Heart right ventricle (tissue), 16 donors: ENCODE results near the gene RMDN2. TPM values are rescaled to one million over a fixed set of nuclear protein-coding genes. Genes with fewer than 3 reads are reported as not detected.
"Not testable (repeated sequence)": the region's sequence is repeated elsewhere in the genome, so short reads cannot be mapped to it uniquely, and the experiment has no call there.

Experiments used
- ATAC-seq, 8 donors: fragments of 200-7000 bp; cut with Tn5 transposase; one replicate each; pipeline ENCODE4 v1.9.1; 2020; ENCODE audit warnings: mild to moderate bottlenecking in 8 of 8, moderate library complexity in 8 of 8, moderate number of reproducible peaks in 1 of 8
- DNase-seq, 2 donors: peaks; one replicate each; pipeline ENCODE4 v3.0.0-alpha.2; 2020
- H3K27ac ChIP-seq, 10 donors: fragments of 200-600 bp; sonication (generic) in 2 of 10; one replicate each; pipeline versions ENCODE4 v1.5.0 to v1.8.0; 2020 to 2022; ENCODE audit warnings: mild to moderate bottlenecking in 3 of 10
- H3K27me3 ChIP-seq, 7 donors: fragments of 200-600 bp; one replicate each; pipeline ENCODE4 v1.8.0; 2021 to 2022; ENCODE audit warnings: mild to moderate bottlenecking in 2 of 7
- H3K36me3 ChIP-seq, 9 donors: fragments of 200-600 bp; sonication (generic) in 1 of 9; one replicate each; pipeline versions ENCODE4 v1.5.0 to v1.8.0; 2020 to 2022; ENCODE audit warnings: mild to moderate bottlenecking in 2 of 9
- H3K4me1 ChIP-seq, 9 donors: fragments of 200-600 bp; sonication (generic) in 1 of 9; one replicate each; pipeline versions ENCODE4 v1.5.0 to v1.8.0; 2020 to 2022; ENCODE audit warnings: mild to moderate bottlenecking in 4 of 9
- H3K4me3 ChIP-seq, 10 donors: fragments of 200-600 bp; sonication (generic) in 2 of 10; one replicate each; pipeline versions ENCODE4 v1.5.0 to v1.8.0; 2020 to 2022; ENCODE audit warnings: mild to moderate bottlenecking in 7 of 10, moderate library complexity in 2 of 10
- H3K9me3 ChIP-seq, 11 donors: fragments of 200-600 bp in 10 of 11; sonication (generic) in 2 of 11; one replicate each; pipeline versions ENCODE4 v1.5.0 to v1.8.0; 2013 to 2022; ENCODE audit warnings: mild to moderate bottlenecking in 2 of 11, control low read depth in 1 of 11, moderate library complexity in 1 of 11
- WGBS, 2 donors: extraction: QIAGEN DNeasy Blood & Tissue Kit; methylation state at CpG; one replicate each; pipeline ENCODE4 v1.1.7; 2013; ENCODE audit warnings: inconsistent platforms in 1 of 2; 5-methylcytosine and 5-hydroxymethylcytosine counted together
- intact Hi-C, 10 donors: fragments of 100-400 bp; cut with DNase I; formaldehyde crosslinking; loops; one replicate each; pipeline versions ENCODE4 v1.11.1 to v1.14.2; 2022
- polyA plus RNA-seq, 2 donors: library from polyadenylated mRNA; stranded (reverse); fragments of 200-250 nt; gene quantifications; one replicate each; pipeline ENCODE4 v1.2.3, GENCODE V29; 2013
- total RNA-seq, 10 donors: library from RNA; stranded (reverse); fragmentation: NEBNext Ultra II Directional in 3 of 10; extraction: Animal tissue kit (Norgen Biotek cat#: 25700) in 3 of 10; gene quantifications; one replicate each; pipeline versions ENCODE4 v1.2.1 to v1.2.4, GENCODE V29; 2021 to 2023
- TF ChIP-seq, protein P1 (sequence below), 9 donors: fragments of 200-600 bp; sonication (generic) in 2 of 9; IDR thresholded peaks; one replicate each; pipeline versions ENCODE4 v1.5.0 to v1.8.0; 2021 to 2022; ENCODE audit warnings: antibody characterized with exemption in 9 of 9, mild to moderate bottlenecking in 5 of 9, moderate library complexity in 1 of 9
- donor health status: Arrhythmogenic right ventricular cardiomyopathy.
- donor health status: ischemic (EF 13 %, LVEDD 7.1; RV severe dilation, severe dysfunction).
- donor health status: healthy with polysubstance abuse.
- donor health status: DM: no; HTN: yes; CAD: no.
- donor health status: DM: no; HTN: no; CAD: no.
- donor health status: ischemic (EF 25% LVEDD 6.9; RV normal size, moderate dysfunction).
- donor health status: ischemic (EF 25% LVEDD 5.7; RV mildly dilated, moderate dysfunction).
- donor health status: healthy.
- donor health status: DM: yes; HTN: yes; CAD: no.
- donor health status: Ischemic cardiomyopathy.
- donor health status: ischemic (EF 35%, LVEDD 5.7; RV mildly dilated, moderate dysfunction).
- donor health status: nonischemic (EF 11% LVEDD 7.7; RV severe dilation, severe dysfunction).
- donor health status: DM: yes; HTN: yes; CAD: no.
- donor health status: PGD.
- donor health status: ischemic (EF 29% LVEDD 5.4; RV normal size, mild dysfunction).
- donor health status: nonischemic (EF 23%, LVEDD 6.1; RV moderate dilation, normal function).

The RMDN2 gene
- total and polyA plus RNA-seq, 12 donors: 2.5 to 8.5 (median 4.9) TPM

DNA sequence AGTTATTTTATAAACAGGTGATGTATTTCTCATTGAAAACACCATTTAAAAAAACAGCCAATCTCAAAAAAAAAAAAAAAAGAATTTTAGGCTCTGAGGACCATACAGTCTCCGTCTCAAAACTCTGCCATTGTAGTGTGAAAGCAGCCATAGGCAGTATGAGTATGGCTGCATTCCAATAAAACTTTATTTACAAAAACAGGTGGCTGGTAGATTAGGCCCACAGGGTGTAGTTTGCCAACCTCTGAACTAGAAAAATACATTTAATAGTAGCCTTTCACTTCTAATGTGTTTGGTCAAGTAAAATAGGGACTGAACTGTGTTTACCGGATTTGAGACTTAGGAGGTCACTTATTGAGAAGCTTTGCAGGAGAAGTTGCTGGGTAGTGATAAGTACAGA, 19.2 kb downstream of the RMDN2 start:
- Histone ChIP-seq H3K4me1 (no peaks in the 10 kb centered on the region), H3K27ac (no peak overlapping the region), H3K9me3 (peaks cover 0 to 11% (median 0%) of the 10 kb centered on the region in 11 donors), H3K36me3 (no peaks in the 10 kb centered on the region), H3K4me3 (no peak overlapping the region), H3K27me3 (no peaks in the 10 kb centered on the region)
- ATAC-seq: no peak
- WGBS, 2 donors: 95 to 98% methylated on average over 2 of the region's 2 CpGs
- TF ChIP-seq, protein P1, sequence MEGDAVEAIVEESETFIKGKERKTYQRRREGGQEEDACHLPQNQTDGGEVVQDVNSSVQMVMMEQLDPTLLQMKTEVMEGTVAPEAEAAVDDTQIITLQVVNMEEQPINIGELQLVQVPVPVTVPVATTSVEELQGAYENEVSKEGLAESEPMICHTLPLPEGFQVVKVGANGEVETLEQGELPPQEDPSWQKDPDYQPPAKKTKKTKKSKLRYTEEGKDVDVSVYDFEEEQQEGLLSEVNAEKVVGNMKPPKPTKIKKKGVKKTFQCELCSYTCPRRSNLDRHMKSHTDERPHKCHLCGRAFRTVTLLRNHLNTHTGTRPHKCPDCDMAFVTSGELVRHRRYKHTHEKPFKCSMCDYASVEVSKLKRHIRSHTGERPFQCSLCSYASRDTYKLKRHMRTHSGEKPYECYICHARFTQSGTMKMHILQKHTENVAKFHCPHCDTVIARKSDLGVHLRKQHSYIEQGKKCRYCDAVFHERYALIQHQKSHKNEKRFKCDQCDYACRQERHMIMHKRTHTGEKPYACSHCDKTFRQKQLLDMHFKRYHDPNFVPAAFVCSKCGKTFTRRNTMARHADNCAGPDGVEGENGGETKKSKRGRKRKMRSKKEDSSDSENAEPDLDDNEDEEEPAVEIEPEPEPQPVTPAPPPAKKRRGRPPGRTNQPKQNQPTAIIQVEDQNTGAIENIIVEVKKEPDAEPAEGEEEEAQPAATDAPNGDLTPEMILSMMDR (IDR thresholded peaks at IDR 0.05): no peak
- intact Hi-C loops: no loop called here
- DNase-seq: no peak

DNA sequence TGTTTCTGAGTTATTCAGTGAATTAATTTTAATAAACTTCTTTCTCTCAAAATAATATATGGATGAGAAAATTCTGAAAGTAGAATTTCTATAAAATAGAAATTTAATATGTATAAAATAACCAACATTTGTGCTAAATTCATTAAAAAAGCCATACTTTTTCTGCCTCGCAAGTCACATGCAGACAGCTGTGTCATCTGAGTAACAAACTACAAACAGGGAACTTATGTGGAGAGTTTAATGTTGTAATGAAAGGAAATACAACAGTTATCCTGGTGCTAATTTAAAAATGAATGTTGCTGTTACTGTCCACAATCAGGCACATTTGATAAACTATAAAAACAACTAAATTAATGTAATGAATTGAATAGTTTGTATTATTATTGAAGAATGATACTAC, 22.2 kb downstream of the RMDN2 start:
- ATAC-seq: no peak
- TF ChIP-seq, protein P1 (IDR thresholded peaks at IDR 0.05): no peak
- H3K4me3 ChIP-seq: no peak overlapping the region
- H3K36me3 ChIP-seq: peaks cover 0 to 16% (median 0%) of the 10 kb centered on the region in 9 donors
- 93 to 100% methylated on average over 1 of the region's 1 CpG for WGBS, 2 donors
- intact Hi-C loops: no loop called here
- H3K4me1 ChIP-seq: no peaks in the 10 kb centered on the region
- H3K27me3 ChIP-seq: no peaks in the 10 kb centered on the region
- no peak overlapping the region for H3K27ac ChIP-seq
- no peak for DNase-seq
- H3K9me3 ChIP-seq: no peaks in the 10 kb centered on the region

DNA sequence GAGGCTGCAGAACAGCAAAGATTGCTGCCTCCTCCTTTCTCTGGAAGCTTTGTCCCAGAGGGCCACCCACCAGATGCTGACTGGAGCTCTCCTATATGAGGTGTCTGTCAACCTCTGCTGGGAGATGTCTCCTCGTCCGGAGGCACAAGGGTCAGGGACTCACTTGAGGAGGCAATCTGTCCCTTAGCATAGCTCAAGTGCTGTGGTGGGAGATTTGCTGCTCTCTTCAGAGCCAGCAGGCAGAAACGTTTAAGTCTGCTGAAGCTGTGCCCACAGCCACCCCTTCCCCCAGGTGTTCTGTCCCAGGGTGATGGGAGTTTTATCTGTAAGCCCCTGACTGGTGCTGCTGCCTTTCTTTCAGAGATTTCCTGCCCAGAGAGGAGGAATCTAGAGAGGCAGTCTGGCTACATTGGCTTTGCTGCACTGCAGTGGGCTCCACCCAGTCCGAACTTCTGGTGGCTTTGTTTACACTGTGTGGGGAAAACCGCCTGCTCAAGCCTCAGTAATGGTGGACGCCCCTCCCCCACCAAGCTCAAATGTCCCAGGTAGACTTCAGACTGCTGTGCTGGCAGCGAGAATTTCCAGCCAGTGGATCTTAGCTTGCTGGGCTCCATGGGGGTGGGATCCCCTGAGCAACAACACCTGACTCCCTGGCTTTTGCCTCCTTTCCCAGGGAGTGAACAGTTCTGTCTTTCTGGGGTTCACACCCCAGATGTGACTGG, 37.1 kb downstream of the RMDN2 start:
- H3K27me3 ChIP-seq, ATAC-seq, H3K27ac ChIP-seq, DNase-seq, H3K4me3 ChIP-seq, H3K4me1 ChIP-seq, H3K36me3 ChIP-seq, intact Hi-C loops: not testable (repeated sequence)
- H3K9me3 ChIP-seq: peaks cover 0 to 46% (median 4%) of the 10 kb centered on the region in 11 donors
- WGBS, 2 donors: 69 to 86% methylated on average over 7 of the region's 7 CpGs

DNA sequence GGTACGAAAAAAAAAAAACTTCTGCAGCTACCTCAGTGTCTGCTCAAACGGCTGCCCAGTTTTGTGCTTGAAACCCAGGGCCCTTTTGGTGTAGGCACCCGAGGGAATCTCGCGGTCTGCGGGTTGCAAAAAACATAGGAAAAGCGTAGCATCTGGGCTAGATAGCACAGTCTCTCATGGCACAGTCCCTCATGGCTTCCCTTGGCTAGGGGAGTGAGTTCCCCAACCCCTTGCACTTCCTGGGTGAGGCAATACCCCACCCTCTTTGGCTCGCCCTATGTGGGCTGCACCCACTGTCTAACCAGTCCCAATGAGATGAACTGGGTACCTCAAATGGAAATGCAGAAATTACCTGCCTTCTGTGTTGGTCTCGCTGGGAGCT, 37.6 kb downstream of the RMDN2 start:
- WGBS, 2 donors: 87% methylated on average over 9 of the region's 9 CpGs
- H3K27me3 ChIP-seq, ATAC-seq, H3K27ac ChIP-seq, DNase-seq, H3K4me1 ChIP-seq, H3K36me3 ChIP-seq, intact Hi-C loops, H3K4me3 ChIP-seq: not testable (repeated sequence)
- H3K9me3 ChIP-seq: peaks cover 0 to 43% (median 4%) of the 10 kb centered on the region in 11 donors

DNA sequence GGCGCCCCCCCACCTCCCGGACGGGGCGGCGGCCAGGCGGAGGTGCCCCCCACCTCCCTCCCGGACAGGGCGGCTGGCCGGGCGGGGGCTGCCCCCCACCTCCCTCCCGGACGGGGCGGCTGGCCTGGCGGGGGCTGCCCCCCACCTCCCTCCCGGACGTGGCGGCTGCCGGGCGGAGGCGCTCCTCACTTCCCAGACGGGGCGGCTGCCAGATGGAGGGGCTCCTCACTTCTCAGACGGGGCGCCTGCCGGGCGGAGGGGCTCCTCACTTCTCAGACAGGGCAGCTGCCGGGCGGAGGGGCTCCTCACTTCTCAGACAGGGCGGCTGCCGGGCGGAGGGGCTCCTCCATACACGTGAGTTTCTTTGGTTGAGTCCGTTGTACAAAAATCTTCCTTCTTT, 38.8 kb downstream of the RMDN2 start:
- H3K4me1 ChIP-seq, H3K27me3 ChIP-seq, H3K4me3 ChIP-seq, ATAC-seq, DNase-seq, H3K36me3 ChIP-seq, intact Hi-C loops, H3K27ac ChIP-seq: not testable (repeated sequence)
- 94 to 98% methylated on average over 28 to 33 of the region's 33 CpGs for WGBS, 2 donors
- H3K9me3 ChIP-seq: peaks cover 0 to 36% (median 4%) of the 10 kb centered on the region in 11 donors

DNA sequence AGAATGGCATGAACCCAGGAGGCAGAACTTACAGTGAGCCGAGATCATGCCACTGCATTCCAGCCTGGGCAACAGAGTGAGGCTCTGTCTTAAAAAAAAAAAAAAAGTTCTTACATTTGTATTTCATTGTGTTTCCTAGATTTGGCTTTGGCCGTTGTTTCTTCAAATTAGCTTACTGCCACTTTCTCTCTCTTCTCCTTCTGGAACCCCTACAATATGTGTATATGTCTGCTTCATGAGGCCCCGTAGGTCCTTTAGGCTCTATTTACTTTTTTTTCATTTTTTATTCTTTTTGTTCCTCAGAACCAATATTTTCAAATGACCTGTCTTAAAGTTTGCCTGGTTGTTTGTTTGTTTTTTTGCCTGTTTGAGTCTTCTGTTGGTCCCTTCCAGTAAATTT, 41.2 kb downstream of the RMDN2 start:
- DNase-seq (no peak), ATAC-seq (no peak)
- H3K36me3 ChIP-seq: no peaks in the 10 kb centered on the region
- no peak overlapping the region for H3K27ac ChIP-seq
- H3K27me3 ChIP-seq: no peaks in the 10 kb centered on the region
- H3K9me3 ChIP-seq: peaks cover 0 to 16% (median 0%) of the 10 kb centered on the region in 11 donors
- WGBS, 2 donors: 95 to 98% methylated on average over 3 of the region's 3 CpGs
- H3K4me1 ChIP-seq: no peaks in the 10 kb centered on the region
- H3K4me3 ChIP-seq: no peak overlapping the region
- TF ChIP-seq, protein P1 (IDR thresholded peaks at IDR 0.05): no peak
- intact Hi-C loops: no loop called here
